ENCODE measurements around the gene FRMD5. TPM values are rescaled to one million over a fixed set of nuclear protein-coding genes. Genes with fewer than 3 reads are reported as not detected.

Gene FRMD5
- total RNA-seq, 1 experiment from 2014 or later = 3.9 TPM

GRCh38 chr15:44147636-44148035 is 47.4 kb downstream of the FRMD5 start:
- Mint-ChIP-seq H3K4me1 (no peaks in the 10 kb centered on the region), H3K36me3 (ENCODE audit: insufficient read depth in 1 of 3, low read depth in 3 of 3) (no peaks in the 10 kb centered on the region), H3K4me3 (no peak overlapping the region), H3K27me3 (ENCODE audit: low read depth) (no peaks in the 10 kb centered on the region), H3K27ac (no peak overlapping the region), H3K9me3 (no peaks in the 10 kb centered on the region)
- Histone ChIP-seq H3K4me2 (ENCODE audit: insufficient read depth, insufficient read length, low read length) (no peak overlapping the region), H3K18ac (ENCODE audit: insufficient read length, low read depth, low read length) (no peak overlapping the region), H3K79me1 (ENCODE audit: insufficient read depth, low read depth, low read length, poor library complexity, severe bottlenecking) (no peaks in the 10 kb centered on the region), H2BK5ac (ENCODE audit: insufficient read length, low read length) (no peak overlapping the region), H3K9ac (ENCODE audit: extremely low read depth, insufficient read length, low read length) (no peak overlapping the region), H2BK12ac (ENCODE audit: insufficient read length, low read depth, low read length) (no peak overlapping the region), H3K23ac (ENCODE audit: insufficient read length, low read depth, low read length) (no peak overlapping the region), H3K4me1 (ENCODE audit: insufficient read depth, low read length) (no peaks in the 10 kb centered on the region), H3K79me2 (ENCODE audit: insufficient read depth, low read length) (no peaks in the 10 kb centered on the region), H3K23me2 (ENCODE audit: insufficient read length, low read depth, low read length, poor library complexity, severe bottlenecking) (no peaks in the 10 kb centered on the region), H3K9me3 (ENCODE audit: control insufficient read depth, low read depth, low read length) (no peaks in the 10 kb centered on the region), H4K20me1 (ENCODE audit: control insufficient read depth, insufficient read depth, insufficient read length) (no peaks in the 10 kb centered on the region), H3K4ac (ENCODE audit: low read depth, low read length) (no peak overlapping the region), H2AK5ac (ENCODE audit: insufficient read length, low read length) (no peak overlapping the region), H3T11ph (ENCODE audit: low read length) (no peak overlapping the region), H4K91ac (ENCODE audit: insufficient read length, low read depth, low read length) (no peak overlapping the region), H3K14ac (ENCODE audit: insufficient read depth, low read length) (no peak overlapping the region), H2BK120ac (ENCODE audit: low read depth, low read length, poor library complexity, severe bottlenecking) (no peak overlapping the region), H4K5ac (ENCODE audit: insufficient read length, low read depth, low read length) (no peak overlapping the region), H2BK20ac (ENCODE audit: low read depth, low read length, poor library complexity, severe bottlenecking) (no peak overlapping the region), H2BK15ac (ENCODE audit: low read depth, low read length) (no peak overlapping the region), H3K27ac (ENCODE audit: insufficient read length, low read depth, low read length) (no peak overlapping the region), H3K27me3 (ENCODE audit: insufficient read depth, low read length) (no peaks in the 10 kb centered on the region), H3K56ac (ENCODE audit: insufficient read length, low read depth, low read length) (no peak overlapping the region), H2AFZ (ENCODE audit: low read length) (no peak overlapping the region), H4K8ac (replicated peaks; ENCODE audit: insufficient read length, low read depth, low read length) (no peak overlapping the region)
- no peak for DNase-seq
- no peak for TF ChIP-seq CTCF (conservative IDR thresholded peaks at IDR 0.05)
